ENCODE data around the gene SRGAP3.

The SRGAP3 gene

DNA sequence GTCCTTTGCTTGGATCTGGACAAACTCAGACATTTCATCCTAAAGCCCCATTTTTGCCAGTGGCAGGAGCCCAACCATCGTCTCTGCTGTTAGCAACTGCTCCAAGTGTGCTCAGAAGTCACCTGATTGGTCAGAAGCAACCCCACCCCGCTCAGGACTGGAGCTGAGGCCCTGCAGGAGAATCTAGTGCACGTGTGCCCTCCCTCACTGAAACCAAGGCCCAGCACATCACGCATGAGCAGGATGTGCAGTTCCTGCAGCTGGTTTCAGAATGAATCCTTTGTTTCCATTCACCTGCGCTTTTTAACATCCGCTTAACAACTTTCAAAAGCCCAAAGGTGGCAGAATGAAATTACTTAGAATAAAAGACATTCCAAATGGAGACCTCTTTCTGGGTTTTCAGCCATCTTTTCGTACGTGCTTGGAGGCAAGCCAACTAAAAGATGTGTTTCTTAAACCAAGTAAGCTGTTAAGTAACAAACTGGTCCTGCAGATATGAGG is 81.2 kb downstream of the SRGAP3 start:
- no peak overlapping the region for H3K9ac ChIP-seq (ENCODE audit: low read depth, low read length)
- H3K27me3 ChIP-seq (ENCODE audit: control insufficient read depth, insufficient read depth, low read length) = no peaks in the 10 kb centered on the region
- no peaks in the 10 kb centered on the region for H3K9me3 ChIP-seq (ENCODE audit: control insufficient read depth, insufficient read depth, low read length)
- H3K4me1 ChIP-seq (ENCODE audit: control insufficient read depth, insufficient read depth, low read length) = peaks cover 2% of the 10 kb centered on the region
- H3K4me3 ChIP-seq (ENCODE audit: low read depth, low read length) = no peak overlapping the region
- no peaks in the 10 kb centered on the region for H3K36me3 ChIP-seq (ENCODE audit: control insufficient read depth, insufficient read depth, low read length)

DNA sequence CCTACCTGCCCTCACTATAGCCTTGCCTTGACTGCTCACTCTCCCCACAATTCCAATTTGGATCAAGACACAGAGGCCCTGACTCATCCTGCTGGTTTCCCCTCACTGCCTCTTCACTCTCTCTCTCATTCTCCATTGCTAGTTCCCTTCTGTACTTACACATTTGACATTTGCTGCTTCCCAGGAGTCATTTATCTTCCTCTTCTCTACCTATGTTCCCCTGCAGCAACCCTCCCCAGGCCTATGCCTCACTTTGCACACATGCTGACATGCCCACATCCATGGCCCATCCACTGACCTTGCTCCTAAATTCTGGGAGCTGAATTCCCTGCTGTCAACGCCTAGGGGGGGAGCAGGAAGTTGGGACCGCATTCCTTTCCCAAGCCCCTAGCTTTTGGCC is 82.2 kb downstream of the SRGAP3 start:
- H3K4me3 ChIP-seq (ENCODE audit: low read depth, low read length) = no peak overlapping the region
- H3K4me1 ChIP-seq (ENCODE audit: control insufficient read depth, insufficient read depth, low read length) = peaks cover 2% of the 10 kb centered on the region
- H3K9me3 ChIP-seq (ENCODE audit: control insufficient read depth, insufficient read depth, low read length) = no peaks in the 10 kb centered on the region
- no peaks in the 10 kb centered on the region for H3K36me3 ChIP-seq (ENCODE audit: control insufficient read depth, insufficient read depth, low read length)
- H3K9ac ChIP-seq (ENCODE audit: low read depth, low read length) = no peak overlapping the region
- no peaks in the 10 kb centered on the region for H3K27me3 ChIP-seq (ENCODE audit: control insufficient read depth, insufficient read depth, low read length)

GRCh38 chr3:9165421-9165820 is 84.0 kb downstream of the SRGAP3 start:
- Histone ChIP-seq H3K27me3 (ENCODE audit: control insufficient read depth, insufficient read depth, low read length) (no peaks in the 10 kb centered on the region), H3K4me1 (ENCODE audit: control insufficient read depth, insufficient read depth, low read length) (peaks cover 2% of the 10 kb centered on the region), H3K4me3 (ENCODE audit: low read depth, low read length) (no peak overlapping the region), H3K9me3 (ENCODE audit: control insufficient read depth, insufficient read depth, low read length) (no peaks in the 10 kb centered on the region), H3K36me3 (ENCODE audit: control insufficient read depth, insufficient read depth, low read length) (no peaks in the 10 kb centered on the region), H3K9ac (ENCODE audit: low read depth, low read length) (no peak overlapping the region)

DNA sequence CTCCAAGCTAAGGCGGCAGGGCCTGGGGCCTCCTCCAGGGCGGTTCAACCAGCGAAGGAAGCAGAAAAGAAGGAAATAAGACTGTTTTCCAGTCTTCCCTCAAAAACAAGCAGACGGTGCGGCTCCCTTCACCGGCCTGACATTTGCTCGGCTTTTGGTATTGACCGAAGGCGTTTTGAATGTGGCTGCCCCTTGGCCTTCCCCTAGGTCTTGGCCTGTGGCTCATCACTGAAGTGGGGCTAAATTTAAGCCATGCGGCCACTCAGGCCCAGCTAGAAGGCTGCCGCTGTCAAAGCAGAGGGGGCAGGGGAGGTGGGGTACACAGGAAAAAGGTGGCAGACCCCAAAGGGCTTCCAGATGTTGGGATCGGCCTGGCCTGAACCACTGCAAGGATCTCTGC is 86.2 kb downstream of the SRGAP3 start:
- Histone ChIP-seq H3K9me3 (ENCODE audit: control insufficient read depth, insufficient read depth, low read length) (no peaks in the 10 kb centered on the region), H3K4me3 (ENCODE audit: low read depth, low read length) (no peak overlapping the region), H3K27me3 (ENCODE audit: control insufficient read depth, insufficient read depth, low read length) (no peaks in the 10 kb centered on the region), H3K36me3 (ENCODE audit: control insufficient read depth, insufficient read depth, low read length) (no peaks in the 10 kb centered on the region), H3K9ac (ENCODE audit: low read depth, low read length) (no peak overlapping the region), H3K4me1 (ENCODE audit: control insufficient read depth, insufficient read depth, low read length) (no peaks in the 10 kb centered on the region)

DNA sequence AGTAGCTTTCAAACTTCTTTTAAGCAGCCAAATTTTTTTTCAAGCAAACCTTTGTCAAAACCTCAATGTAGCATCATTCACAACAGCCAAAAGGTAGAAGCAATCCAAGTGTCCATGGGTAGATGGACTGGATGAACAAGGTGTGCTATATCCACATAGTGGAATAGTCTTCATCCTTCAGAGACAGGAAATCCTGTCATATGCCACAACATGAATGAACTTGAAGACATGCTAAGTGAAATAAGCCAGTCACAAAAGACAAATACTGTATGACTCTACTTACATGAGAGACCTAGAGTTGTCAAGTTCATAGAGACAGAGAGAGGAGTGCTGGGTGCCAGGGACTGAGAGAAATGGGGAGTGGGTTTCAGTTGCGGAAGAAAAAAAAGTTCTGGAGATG is 87.6 kb downstream of the SRGAP3 start:
- Histone ChIP-seq H3K36me3 (ENCODE audit: control insufficient read depth, insufficient read depth, low read length) (no peaks in the 10 kb centered on the region), H3K4me1 (ENCODE audit: control insufficient read depth, insufficient read depth, low read length) (no peaks in the 10 kb centered on the region), H3K9ac (ENCODE audit: low read depth, low read length) (no peak overlapping the region), H3K27me3 (ENCODE audit: control insufficient read depth, insufficient read depth, low read length) (no peaks in the 10 kb centered on the region), H3K9me3 (ENCODE audit: control insufficient read depth, insufficient read depth, low read length) (no peaks in the 10 kb centered on the region), H3K4me3 (ENCODE audit: low read depth, low read length) (no peak overlapping the region)

DNA sequence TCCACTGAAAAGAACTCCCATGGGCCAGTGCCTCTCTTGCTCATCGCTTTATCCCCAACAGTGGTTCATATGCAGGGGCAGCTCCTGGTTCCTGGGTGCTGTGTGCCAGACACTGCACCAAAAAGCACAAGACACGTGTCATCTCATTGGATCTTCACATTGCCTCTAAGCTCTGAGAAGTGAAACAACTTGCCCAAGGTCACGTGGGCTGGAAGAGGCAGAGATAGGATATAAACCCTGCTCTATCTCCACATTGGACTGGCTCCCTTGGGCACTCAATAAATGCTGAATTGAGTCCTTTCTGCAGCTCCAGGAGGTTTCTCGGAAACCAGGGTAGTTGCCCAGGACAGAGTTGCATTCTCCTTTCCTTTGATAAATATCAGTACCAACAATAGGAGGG is 88.1 kb downstream of the SRGAP3 start:
- H3K27me3 ChIP-seq (ENCODE audit: control insufficient read depth, insufficient read depth, low read length) = no peaks in the 10 kb centered on the region
- no peak overlapping the region for H3K4me3 ChIP-seq (ENCODE audit: low read depth, low read length)
- no peaks in the 10 kb centered on the region for H3K4me1 ChIP-seq (ENCODE audit: control insufficient read depth, insufficient read depth, low read length)
- no peak overlapping the region for H3K9ac ChIP-seq (ENCODE audit: low read depth, low read length)
- H3K36me3 ChIP-seq (ENCODE audit: control insufficient read depth, insufficient read depth, low read length) = no peaks in the 10 kb centered on the region
- no peaks in the 10 kb centered on the region for H3K9me3 ChIP-seq (ENCODE audit: control insufficient read depth, insufficient read depth, low read length)

- H3K9me3 ChIP-seq (ENCODE audit: control insufficient read depth, insufficient read depth, low read length) = no peaks in the 10 kb centered on the region
- H3K4me1 ChIP-seq (ENCODE audit: control insufficient read depth, insufficient read depth, low read length) = peaks cover 7% of the 10 kb centered on the region
- H3K27me3 ChIP-seq (ENCODE audit: control insufficient read depth, insufficient read depth, low read length) = no peaks in the 10 kb centered on the region
- no peak overlapping the region for H3K4me3 ChIP-seq (ENCODE audit: low read depth, low read length)
- no peak overlapping the region for H3K9ac ChIP-seq (ENCODE audit: low read depth, low read length)
- H3K36me3 ChIP-seq (ENCODE audit: control insufficient read depth, insufficient read depth, low read length) = no peaks in the 10 kb centered on the region
Observed at GRCh38 chr3:9158865-9159630, 90.4 kb downstream of the SRGAP3 start.

GRCh38 chr3:9157651-9158362 is 91.6 kb downstream of the SRGAP3 start:
- Histone ChIP-seq H3K9me3 (ENCODE audit: control insufficient read depth, insufficient read depth, low read length) (no peaks in the 10 kb centered on the region), H3K36me3 (ENCODE audit: control insufficient read depth, insufficient read depth, low read length) (no peaks in the 10 kb centered on the region), H3K27me3 (ENCODE audit: control insufficient read depth, insufficient read depth, low read length) (no peaks in the 10 kb centered on the region), H3K4me3 (ENCODE audit: low read depth, low read length) (no peak overlapping the region), H3K9ac (ENCODE audit: low read depth, low read length) (no peak overlapping the region), H3K4me1 (ENCODE audit: control insufficient read depth, insufficient read depth, low read length) (peaks cover 9% of the 10 kb centered on the region)

GRCh38 chr3:9156604-9157003 is 92.8 kb downstream of the SRGAP3 start:
- Histone ChIP-seq H3K4me3 (ENCODE audit: low read depth, low read length) (no peak overlapping the region), H3K9ac (ENCODE audit: low read depth, low read length) (no peak overlapping the region), H3K4me1 (ENCODE audit: control insufficient read depth, insufficient read depth, low read length) (peaks cover 9% of the 10 kb centered on the region), H3K27me3 (ENCODE audit: control insufficient read depth, insufficient read depth, low read length) (no peaks in the 10 kb centered on the region), H3K9me3 (ENCODE audit: control insufficient read depth, insufficient read depth, low read length) (no peaks in the 10 kb centered on the region), H3K36me3 (ENCODE audit: control insufficient read depth, insufficient read depth, low read length) (no peaks in the 10 kb centered on the region)

DNA sequence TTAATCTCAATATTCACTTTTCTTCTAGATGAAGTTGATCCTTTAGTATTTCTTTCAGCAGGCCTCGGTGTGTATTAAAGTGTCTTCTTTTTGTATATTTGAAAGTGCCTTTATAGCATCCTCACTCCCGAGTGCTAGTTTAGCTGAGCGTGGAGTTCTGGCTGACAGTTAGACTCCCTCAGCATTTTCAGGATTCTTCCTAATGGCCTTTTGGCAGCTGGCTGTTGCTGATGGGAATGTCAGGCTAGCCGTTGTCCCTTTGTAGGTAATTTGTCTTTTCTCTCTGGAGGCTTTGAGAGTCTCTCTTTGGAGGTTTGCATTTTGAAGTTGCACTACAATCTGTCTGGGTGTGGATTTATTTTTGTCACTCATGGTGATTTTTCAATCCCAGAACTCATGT is 94.4 kb downstream of the SRGAP3 start:
- H3K9me3 ChIP-seq (ENCODE audit: control insufficient read depth, insufficient read depth, low read length) = no peaks in the 10 kb centered on the region
- no peak overlapping the region for H3K9ac ChIP-seq (ENCODE audit: low read depth, low read length)
- H3K36me3 ChIP-seq (ENCODE audit: control insufficient read depth, insufficient read depth, low read length) = no peaks in the 10 kb centered on the region
- no peak overlapping the region for H3K4me3 ChIP-seq (ENCODE audit: low read depth, low read length)
- H3K4me1 ChIP-seq (ENCODE audit: control insufficient read depth, insufficient read depth, low read length) = peaks cover 9% of the 10 kb centered on the region
- H3K27me3 ChIP-seq (ENCODE audit: control insufficient read depth, insufficient read depth, low read length) = no peaks in the 10 kb centered on the region

DNA sequence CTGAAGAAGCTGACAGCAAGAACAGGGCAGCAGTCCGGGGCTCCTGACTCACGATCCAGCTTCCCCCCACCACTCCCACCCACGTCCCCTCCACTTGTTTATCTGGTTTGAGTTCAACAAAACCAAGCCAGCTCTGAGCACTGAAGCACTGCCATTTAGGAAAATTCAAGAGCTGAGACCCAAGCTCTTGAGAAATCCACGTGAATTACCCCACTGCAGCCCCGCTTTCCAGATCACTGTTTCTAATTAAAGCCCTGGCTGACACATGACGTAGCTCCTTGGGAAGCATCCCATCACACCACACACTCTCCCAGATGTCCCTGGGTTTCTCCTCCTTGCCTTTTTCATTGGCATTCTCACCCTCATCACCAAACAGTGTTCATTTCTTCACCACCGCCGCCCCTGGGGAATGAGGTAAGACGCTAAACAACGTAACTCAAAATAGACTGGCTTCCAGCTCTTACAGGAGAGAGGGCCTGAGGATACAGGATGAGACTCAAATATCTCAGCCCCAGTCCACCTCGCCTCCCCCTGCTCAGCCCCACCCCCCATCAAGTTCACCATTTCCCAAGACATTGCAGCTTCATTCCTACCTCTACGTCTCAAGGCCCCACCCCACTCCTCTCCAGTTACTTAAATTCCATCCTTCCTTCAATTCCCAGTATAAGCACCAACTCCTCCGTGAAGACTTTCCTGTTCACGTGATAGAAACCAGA is 95.4 kb downstream of the SRGAP3 start:
- Histone ChIP-seq H3K9me3 (ENCODE audit: control insufficient read depth, insufficient read depth, low read length) (no peaks in the 10 kb centered on the region), H3K4me1 (ENCODE audit: control insufficient read depth, insufficient read depth, low read length) (peaks cover 9% of the 10 kb centered on the region), H3K27me3 (ENCODE audit: control insufficient read depth, insufficient read depth, low read length) (no peaks in the 10 kb centered on the region), H3K36me3 (ENCODE audit: control insufficient read depth, insufficient read depth, low read length) (no peaks in the 10 kb centered on the region), H3K9ac (ENCODE audit: low read depth, low read length) (peak overlapping the region; percentile 38), H3K4me3 (ENCODE audit: low read depth, low read length) (no peak overlapping the region)
